ENCODE results near the gene LENG1.
A peak's percentile ranks its signal among the peaks of the same experiment; 100 is the strongest.

The LENG1 gene

DNA sequence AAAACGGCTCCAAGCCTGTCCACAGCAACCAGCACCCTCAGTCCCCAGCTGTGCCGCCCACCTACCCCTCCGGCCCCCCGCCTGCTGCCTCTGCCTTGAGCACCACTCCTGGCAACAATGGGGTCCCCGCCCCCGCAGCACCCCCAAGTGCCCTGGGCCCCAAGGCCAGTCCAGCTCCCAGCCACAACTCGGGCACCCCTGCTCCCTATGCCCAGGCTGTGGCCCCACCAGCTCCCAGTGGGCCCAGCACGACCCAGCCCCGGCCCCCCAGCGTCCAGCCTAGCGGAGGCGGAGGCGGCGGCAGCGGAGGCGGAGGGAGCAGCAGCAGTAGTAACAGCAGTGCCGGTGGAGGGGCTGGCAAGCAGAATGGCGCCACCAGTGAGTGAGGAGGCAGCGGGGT, 11.4 kb downstream of the LENG1 start:
- H3K4me3 ChIP-seq (ENCODE audit: low read length) = no peak overlapping the region
- TF ChIP-seq, protein P1, sequence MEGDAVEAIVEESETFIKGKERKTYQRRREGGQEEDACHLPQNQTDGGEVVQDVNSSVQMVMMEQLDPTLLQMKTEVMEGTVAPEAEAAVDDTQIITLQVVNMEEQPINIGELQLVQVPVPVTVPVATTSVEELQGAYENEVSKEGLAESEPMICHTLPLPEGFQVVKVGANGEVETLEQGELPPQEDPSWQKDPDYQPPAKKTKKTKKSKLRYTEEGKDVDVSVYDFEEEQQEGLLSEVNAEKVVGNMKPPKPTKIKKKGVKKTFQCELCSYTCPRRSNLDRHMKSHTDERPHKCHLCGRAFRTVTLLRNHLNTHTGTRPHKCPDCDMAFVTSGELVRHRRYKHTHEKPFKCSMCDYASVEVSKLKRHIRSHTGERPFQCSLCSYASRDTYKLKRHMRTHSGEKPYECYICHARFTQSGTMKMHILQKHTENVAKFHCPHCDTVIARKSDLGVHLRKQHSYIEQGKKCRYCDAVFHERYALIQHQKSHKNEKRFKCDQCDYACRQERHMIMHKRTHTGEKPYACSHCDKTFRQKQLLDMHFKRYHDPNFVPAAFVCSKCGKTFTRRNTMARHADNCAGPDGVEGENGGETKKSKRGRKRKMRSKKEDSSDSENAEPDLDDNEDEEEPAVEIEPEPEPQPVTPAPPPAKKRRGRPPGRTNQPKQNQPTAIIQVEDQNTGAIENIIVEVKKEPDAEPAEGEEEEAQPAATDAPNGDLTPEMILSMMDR (IDR thresholded peaks at IDR 0.05; ENCODE audit: insufficient read depth, low read depth, low read length, missing control alignments) = no peak
- DNase-seq (ENCODE audit: low read depth) = no peak

DNA sequence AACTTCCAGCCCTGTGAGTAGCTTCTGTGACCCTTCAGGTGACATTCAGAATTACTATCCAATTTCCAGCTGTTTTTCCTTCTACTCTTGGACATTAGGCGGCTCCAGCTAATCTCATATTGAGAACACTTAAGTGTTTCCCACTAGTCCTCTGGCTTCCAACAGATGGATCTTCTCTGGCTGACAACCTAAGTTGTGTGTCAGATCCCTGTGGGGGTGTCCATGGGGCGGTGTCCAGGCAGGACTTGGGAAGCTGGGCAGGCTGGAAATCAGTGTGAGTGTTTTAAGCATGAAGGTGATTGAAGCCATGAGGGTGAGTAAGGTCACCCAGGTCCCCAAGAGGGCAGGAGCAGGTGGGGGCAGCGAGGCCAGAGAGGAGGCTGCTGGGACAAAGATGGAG, 11.8 kb downstream of the LENG1 start:
- no peak overlapping the region for H3K4me3 ChIP-seq (ENCODE audit: low read length)
- no peak for DNase-seq (ENCODE audit: low read depth)
- TF ChIP-seq, protein P1 (IDR thresholded peaks at IDR 0.05; ENCODE audit: insufficient read depth, low read depth, low read length, missing control alignments) = no peak

DNA sequence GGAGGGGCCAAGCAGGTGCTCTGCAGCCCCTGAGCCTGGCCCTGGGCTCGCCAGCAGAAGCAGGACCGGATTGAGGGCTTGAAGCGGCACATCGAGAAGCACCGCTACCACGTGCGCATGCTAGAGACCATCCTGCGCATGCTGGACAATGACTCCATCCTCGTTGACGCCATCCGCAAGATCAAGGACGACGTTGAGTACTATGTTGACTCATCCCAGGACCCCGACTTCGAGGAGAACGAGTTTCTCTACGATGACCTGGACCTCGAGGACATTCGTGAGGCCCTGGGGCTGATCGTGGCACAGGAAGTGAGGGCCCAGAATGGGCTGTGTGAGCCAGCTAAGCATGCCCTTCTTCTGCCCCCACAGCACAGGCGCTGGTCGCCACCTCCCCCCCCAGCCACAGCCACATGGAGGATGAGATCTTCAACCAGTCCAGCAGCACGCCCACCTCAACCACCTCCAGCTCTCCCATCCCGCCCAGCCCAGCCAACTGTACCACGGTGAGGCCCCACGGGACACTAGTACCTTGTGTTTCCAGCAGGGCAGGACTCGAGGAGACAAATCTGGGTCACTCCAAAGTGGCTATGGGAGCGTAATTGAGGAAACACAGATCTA, 13.9 kb downstream of the LENG1 start:
- DNase-seq (ENCODE audit: low read depth) = no peak
- H3K4me3 ChIP-seq (ENCODE audit: low read length) = no peak overlapping the region
- TF ChIP-seq, protein P1 (IDR thresholded peaks at IDR 0.05; ENCODE audit: insufficient read depth, low read depth, low read length, missing control alignments) = no peak

DNA sequence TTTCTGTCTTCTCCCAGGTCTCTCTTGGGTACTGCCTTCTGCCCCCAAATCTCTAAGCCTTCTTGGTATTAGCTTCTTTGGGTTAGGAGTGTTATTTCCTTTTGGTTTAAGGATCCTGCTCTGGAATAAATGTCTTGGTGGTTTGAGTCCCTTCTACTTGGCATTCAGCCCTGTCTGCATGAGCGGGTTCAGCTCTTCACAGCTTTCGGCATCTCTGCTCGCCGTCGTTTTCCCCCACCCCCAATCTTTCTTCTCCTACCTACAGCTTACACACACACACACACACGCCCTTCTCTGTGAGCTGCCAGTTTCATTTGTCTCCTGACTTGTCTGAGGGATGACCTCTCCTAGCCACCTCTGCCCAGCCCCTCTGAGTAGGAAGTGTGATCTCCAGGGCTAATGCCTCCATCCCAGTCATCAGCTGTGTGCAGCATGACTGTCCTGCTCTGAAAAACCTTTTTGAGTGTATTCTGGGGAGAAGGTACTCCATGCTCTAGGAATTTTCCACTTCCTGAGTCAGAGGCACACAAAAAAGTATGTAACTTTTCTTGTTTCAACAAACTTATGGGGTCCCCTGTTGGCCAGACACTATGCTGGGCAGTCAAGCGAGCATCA, 17.2 kb downstream of the LENG1 start:
- no peak overlapping the region for H3K4me3 ChIP-seq (ENCODE audit: low read length)
- TF ChIP-seq, protein P1 (IDR thresholded peaks at IDR 0.05; ENCODE audit: insufficient read depth, low read depth, low read length, missing control alignments) = no peak
- no peak for DNase-seq (ENCODE audit: low read depth)

DNA sequence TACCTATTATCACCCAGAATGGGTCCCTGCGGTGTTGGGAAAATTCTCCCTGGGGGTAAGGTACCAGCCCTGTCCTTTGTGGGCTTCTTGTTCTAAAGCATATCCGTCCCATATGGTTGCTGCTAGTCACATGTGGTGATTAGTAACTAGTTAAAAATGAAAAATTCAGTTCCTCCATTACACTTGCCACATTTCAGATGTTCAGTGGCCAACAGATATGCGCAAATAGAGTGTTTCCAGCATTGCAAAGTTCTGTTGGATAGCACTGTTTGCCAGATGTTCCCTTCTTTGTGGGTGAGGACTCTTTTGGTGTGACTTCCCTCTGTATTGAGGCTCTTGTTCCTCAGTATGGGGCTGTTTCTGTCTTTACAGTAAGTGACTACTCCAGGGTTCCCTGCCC, 18.2 kb downstream of the LENG1 start:
- TF ChIP-seq, protein P1 (IDR thresholded peaks at IDR 0.05; ENCODE audit: insufficient read depth, low read depth, low read length, missing control alignments) = no peak
- H3K4me3 ChIP-seq (ENCODE audit: low read length) = no peak overlapping the region
- DNase-seq (ENCODE audit: low read depth) = no peak

DNA sequence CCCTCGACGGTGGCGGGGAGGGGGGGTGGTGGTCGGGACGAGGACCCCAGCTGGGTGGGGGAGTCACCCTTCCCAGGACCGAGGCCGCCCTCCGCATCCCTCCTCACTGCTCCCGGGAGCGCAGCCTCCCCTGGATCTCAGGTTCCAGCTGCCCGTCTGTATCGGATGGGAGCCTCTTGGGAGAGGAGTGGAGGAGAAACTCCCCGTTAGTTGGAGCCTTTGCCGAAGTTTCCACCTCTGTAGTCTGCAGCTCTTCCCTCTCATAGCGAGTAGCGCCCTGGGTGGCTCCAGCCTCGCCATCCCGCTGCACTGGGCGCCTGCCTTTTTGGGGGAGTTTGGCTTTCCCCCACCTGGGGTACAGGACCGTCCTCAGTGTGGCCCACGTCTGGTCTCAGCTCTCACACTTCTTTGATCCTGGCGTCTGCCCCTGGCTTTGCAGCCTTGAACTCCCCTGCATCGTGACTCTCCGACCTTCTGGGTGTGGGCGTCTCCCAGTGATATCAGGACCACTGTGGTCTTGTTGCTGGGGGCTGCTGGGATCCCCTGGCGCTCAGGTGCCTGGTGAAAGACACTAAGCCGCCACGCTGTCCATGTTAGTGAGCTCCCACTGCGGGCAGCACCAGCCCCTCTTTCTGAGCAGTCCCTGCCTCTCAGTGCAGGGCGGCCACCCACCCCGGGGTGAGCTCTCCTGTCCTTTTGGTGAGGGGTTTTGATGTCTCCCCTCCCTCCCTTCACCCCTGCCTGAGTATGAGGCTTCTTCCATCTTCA, 20.8 kb downstream of the LENG1 start:
- no peak for DNase-seq (ENCODE audit: low read depth)
- peak overlapping the region; percentile 67 for H3K4me3 ChIP-seq (ENCODE audit: low read length)
- TF ChIP-seq, protein P1 (IDR thresholded peaks at IDR 0.05; ENCODE audit: insufficient read depth, low read depth, low read length, missing control alignments) = no peak
